Transverse colon (tissue), 4 donors: ENCODE results near the gene TCFL5. TPM values are rescaled to one million over a fixed set of nuclear protein-coding genes. Genes with fewer than 3 reads are reported as not detected.
A peak's percentile ranks its signal among the peaks of the same experiment; 100 is the strongest.

Experiments used
- DNase-seq: peaks from one replicate; pipeline ENCODE4 v3.0.0-alpha.2; 2019
- H3K27ac ChIP-seq, 4 donors: fragments of 200-600 bp; sonication (generic); 2 replicates each; pipeline ENCODE4 v1.5.1; 2016 to 2018; ENCODE audit warnings: inconsistent platforms in 4 of 4
- H3K27me3 ChIP-seq: fragments of 200-600 bp; sonication (generic); 2 replicates; pipeline ENCODE4 v1.5.1; 2017; ENCODE audit warnings: inconsistent platforms
- H3K36me3 ChIP-seq, 4 donors: fragments of 200-600 bp; sonication (generic); 2 replicates each; pipeline ENCODE4 v1.5.1; 2017 to 2019; ENCODE audit warnings: inconsistent platforms in 4 of 4
- H3K4me1 ChIP-seq, 4 donors: fragments of 200-600 bp; sonication (generic); 2 replicates each; pipeline ENCODE4 v1.5.1; 2017 to 2020; ENCODE audit warnings: inconsistent platforms in 4 of 4
- H3K4me3 ChIP-seq, 4 donors: fragments of 200-600 bp; sonication (generic); 1 replicate in 1 of 4; 2 replicates in 3 of 4; pipeline versions ENCODE4 v1.5.1 to v1.6.1; 2017 to 2019; ENCODE audit warnings: inconsistent platforms in 4 of 4
- H3K9me3 ChIP-seq, 2 donors: fragments of 200-600 bp; sonication (generic); 2 replicates each; pipeline ENCODE4 v1.5.1; 2017 to 2019; ENCODE audit warnings: inconsistent platforms in 2 of 2
- CTCF ChIP-seq, 5 experiments: fragments of 200-600 bp in 3 of 5; fragments of 450-650 bp in 2 of 5; sonication (generic) in 3 of 5; IDR thresholded peaks; 1 replicate in 2 of 5; 2 replicates in 3 of 5; pipeline ENCODE4 v1.5.1; 2016 to 2017; ENCODE audit warnings: antibody characterized with exemption in 5 of 5, inconsistent platforms in 3 of 5, mild to moderate bottlenecking in 2 of 5, moderate library complexity in 1 of 5
- EP300 ChIP-seq: sonication (generic); formaldehyde crosslinking; IDR thresholded peaks from one replicate; pipeline ENCODE4 v1.6.1; 2017; ENCODE audit warnings: antibody characterized with exemption, low read depth
- POLR2A ChIP-seq: fragments of 450-650 bp; IDR thresholded peaks from one replicate; pipeline ENCODE4 v1.6.1; 2016; ENCODE audit warnings: antibody characterized with exemption, mild to moderate bottlenecking, moderate library complexity
- POLR2AphosphoS5 ChIP-seq, 3 donors: sonication (generic); formaldehyde crosslinking; IDR thresholded peaks; one replicate each; pipeline ENCODE4 v1.6.1; 2016; ENCODE audit warnings: antibody characterized with exemption in 3 of 3
- WGBS, 2 donors: methylation state at CpG; one replicate each; pipeline ENCODE4 v1.1.5; 2018; ENCODE audit warnings: low coverage in 1 of 2; 5-methylcytosine and 5-hydroxymethylcytosine counted together
- in situ Hi-C, 4 donors: fragments of 200-750 bp; cut with MboI; loops; one replicate each; pipeline versions ENCODE4 v1.15.0 to v1.15.1; 2017; ENCODE audit warnings: low sequenced_read_pairs in 3 of 4, low pct_ligation_motif_present in 1 of 4, low pct_unique_long_range_greater_than_20kb in 1 of 4
- intact Hi-C: fragments of 100-400 bp; cut with DNase I; formaldehyde crosslinking; loops from one replicate; pipeline ENCODE4 v1.15.1; 2023; ENCODE audit warnings: low total_unique reads
- total RNA-seq, 4 donors: library from RNA; depleted of rRNA; stranded (reverse); fragments of >200 nt; gene quantifications; one replicate each; pipeline ENCODE4 v1.1.0, GENCODE V29; 2016

The TCFL5 gene
- total RNA-seq, 4 donors from 2014 or later: 5.2 to 19.9 (median 5.9) TPM

DNA sequence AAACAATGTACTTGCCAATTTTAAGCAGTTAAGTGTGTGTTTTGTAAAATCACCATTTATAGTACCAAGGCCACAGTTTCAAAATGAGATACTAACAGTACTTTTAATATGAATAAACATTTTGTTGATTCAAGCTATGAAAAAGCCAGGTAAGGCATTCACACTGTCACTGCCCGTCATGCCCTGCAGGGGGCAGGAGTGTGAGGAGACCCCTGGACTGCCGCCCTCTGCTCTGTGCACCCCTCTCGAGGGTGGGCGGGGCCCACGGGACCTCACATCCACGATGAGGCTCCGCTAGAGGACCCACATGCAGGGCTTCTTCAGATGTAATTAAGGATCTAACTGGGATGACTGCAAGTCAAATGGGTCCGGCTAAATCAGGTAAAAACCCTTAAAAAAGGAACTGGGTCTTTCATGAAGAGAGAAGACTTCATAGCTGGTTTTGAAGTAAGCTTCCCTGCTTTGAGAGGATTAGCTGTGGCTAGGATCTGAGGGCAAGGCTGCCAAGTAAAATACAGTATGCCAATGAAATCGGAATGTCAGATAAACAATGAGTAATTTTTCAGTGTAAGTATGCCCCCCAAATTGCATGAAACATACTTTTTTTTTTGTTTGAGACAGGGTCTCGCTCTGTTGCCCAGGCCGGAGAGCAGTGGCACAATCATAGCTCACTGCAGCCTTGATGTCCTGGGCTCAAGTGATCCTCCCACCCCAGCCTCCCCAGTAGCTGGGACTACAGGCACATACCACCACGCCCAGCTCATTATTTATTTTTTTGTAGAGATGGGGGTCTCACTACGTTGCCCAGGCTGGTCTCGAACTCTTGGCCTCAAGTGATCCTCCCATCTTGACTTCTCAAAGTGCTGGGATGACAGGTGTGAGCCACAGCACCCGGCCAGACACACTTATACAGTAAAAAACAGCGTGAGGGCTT, 46.0 kb upstream of the TCFL5 start:
- H3K9me3 ChIP-seq: no peaks in the 10 kb centered on the region
- no peak for DNase-seq
- no peaks in the 10 kb centered on the region for H3K4me1 ChIP-seq
- H3K36me3 ChIP-seq: peaks cover 0 to 85% (median 39%) of the 10 kb centered on the region in 4 donors
- H3K27ac ChIP-seq: no peak overlapping the region
- no peaks in the 10 kb centered on the region for H3K27me3 ChIP-seq
- TF ChIP-seq EP300 (no peak), CTCF (IDR thresholded peaks at IDR 0.05) (peak; percentile 16 to 39 (median 37)), POLR2AphosphoS5 (IDR thresholded peaks at IDR 0.05) (no peak), POLR2A (no peak)
- H3K4me3 ChIP-seq: no peak overlapping the region
- 68 to 72% methylated on average over 4 to 16 of the region's 16 CpGs for WGBS, 2 donors
- in situ Hi-C loops: no loop called here
- intact Hi-C loops: loop anchor here (5.0 kb wide), 1 partner anchor 100 kb away; the partner anchor contains the start of gene BHLHE23

DNA sequence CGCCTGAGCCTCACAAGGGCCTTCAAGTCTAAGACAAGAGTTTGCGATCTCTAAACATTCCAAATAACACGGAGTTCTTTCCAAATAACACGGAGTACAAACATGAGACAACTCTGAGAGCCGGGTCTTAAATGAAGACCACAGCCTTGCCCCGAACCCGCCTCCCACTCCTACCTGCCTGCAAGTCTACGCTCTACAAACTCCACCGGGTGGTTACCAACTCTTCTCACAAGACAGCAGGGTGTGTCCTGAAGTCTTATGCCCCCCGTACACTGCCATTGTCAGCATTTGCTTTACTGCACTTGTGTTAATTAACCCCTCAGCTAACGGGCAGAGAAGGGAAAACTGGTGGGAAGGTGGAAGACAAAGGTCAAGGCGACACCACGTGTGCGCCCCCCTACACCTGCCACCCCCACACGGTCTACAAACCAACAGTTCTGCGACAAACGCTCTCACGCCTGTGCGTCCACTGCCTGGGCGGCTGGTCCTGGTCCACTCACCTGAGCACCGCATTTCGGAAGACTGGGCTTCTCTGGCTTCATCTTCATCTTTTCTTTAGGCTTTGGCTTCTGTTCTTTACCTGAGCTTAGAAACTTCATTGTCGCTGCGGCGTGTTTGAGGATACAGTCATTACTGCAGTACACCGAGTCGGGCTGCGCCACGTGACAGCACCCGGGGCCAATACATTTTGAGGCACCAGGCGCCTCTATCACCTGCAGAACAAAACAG, 45.2 kb upstream of the TCFL5 start:
- Histone ChIP-seq H3K9me3 (no peaks in the 10 kb centered on the region), H3K27me3 (no peaks in the 10 kb centered on the region), H3K4me3 (no peak overlapping the region), H3K36me3 (peaks cover 0 to 78% (median 37%) of the 10 kb centered on the region in 4 donors), H3K27ac (no peak overlapping the region), H3K4me1 (no peaks in the 10 kb centered on the region)
- no peak for TF ChIP-seq POLR2A
- no peak for TF ChIP-seq POLR2AphosphoS5 (IDR thresholded peaks at IDR 0.05)
- TF ChIP-seq EP300: no peak
- no peak for TF ChIP-seq CTCF (IDR thresholded peaks at IDR 0.05)
- 88 to 89% methylated on average over 8 to 31 of the region's 31 CpGs for WGBS, 2 donors
- in situ Hi-C loops: no loop called here
- intact Hi-C loops: loop anchor here (5.0 kb wide), 1 partner anchor 100 kb away; the partner anchor contains the start of gene BHLHE23
- no peak for DNase-seq

DNA sequence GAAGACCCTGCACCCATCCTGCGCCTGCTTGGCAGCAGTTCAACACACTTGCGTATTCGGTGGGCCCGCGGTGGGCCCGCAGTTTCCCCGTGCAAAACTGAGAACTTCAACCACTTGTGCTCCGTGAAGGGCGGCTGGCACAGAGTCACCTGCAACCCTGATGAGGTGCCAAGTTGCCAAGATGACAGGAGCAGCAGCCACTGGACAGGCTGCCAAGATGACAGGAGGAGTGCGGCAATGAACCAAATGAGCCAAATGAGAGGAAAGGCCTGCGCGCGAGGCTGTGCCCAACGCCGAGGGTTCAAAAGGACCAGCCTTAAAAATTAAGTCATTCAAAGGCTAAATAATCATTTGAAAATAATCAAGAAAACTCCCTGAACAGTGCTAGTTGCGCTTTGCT, 44.6 kb upstream of the TCFL5 start:
- WGBS, 2 donors: 96 to 100% methylated on average over 1 to 16 of the region's 16 CpGs
- no peak for DNase-seq
- Histone ChIP-seq H3K27ac (no peak overlapping the region), H3K4me1 (peaks cover 0 to 4% (median under 1%) of the 10 kb centered on the region in 4 donors), H3K9me3 (no peaks in the 10 kb centered on the region), H3K36me3 (peaks cover 0 to 72% (median 35%) of the 10 kb centered on the region in 4 donors), H3K27me3 (no peaks in the 10 kb centered on the region), H3K4me3 (no peak overlapping the region)
- in situ Hi-C loops: no loop called here
- TF ChIP-seq EP300: no peak
- no peak for TF ChIP-seq CTCF (IDR thresholded peaks at IDR 0.05)
- TF ChIP-seq POLR2A: no peak
- TF ChIP-seq POLR2AphosphoS5 (IDR thresholded peaks at IDR 0.05): no peak
- intact Hi-C loops: loop anchor here (5.0 kb wide), 1 partner anchor 101 kb away; the partner anchor contains the start of gene BHLHE23

DNA sequence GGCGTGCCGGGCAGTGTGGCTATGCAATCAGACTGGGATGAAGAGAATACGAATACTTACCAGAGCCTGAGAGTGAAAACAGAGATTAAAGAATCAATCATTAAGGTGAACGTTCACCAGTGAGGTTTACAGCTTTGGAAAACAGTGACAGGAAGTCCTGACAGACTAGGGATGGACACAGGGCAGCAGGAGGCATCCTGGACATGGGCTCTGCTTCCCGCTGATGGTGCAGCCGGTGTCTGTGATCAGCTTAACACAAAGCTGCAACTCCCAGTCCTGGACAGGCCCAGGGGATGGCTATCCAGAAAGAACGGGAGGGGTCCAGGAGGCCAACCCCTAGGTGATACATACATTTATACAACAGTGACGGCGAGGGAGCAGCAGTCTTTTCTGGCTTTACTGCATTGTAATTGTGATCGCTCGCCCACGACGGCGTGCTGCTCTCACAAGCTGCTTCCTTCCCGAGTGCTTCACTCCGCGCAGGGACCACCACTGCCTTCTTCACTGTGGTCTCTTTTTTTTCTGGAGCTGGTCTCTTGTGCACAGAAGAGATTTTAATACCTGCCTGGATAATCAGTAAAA, 44.0 kb upstream of the TCFL5 start:
- intact Hi-C loops (loop anchor here (5.0 kb wide), 1 partner anchor 102 kb away; the partner anchor contains the start of gene BHLHE23), in situ Hi-C loops (no loop called here)
- no peak for DNase-seq
- WGBS, 2 donors: 90 to 96% methylated on average over 4 to 17 of the region's 17 CpGs
- TF ChIP-seq POLR2AphosphoS5 (IDR thresholded peaks at IDR 0.05) (no peak), CTCF (IDR thresholded peaks at IDR 0.05) (no peak), POLR2A (no peak), EP300 (no peak)
- no peak overlapping the region for H3K27ac ChIP-seq
- H3K9me3 ChIP-seq: no peaks in the 10 kb centered on the region
- H3K4me1 ChIP-seq: peaks cover 0 to 9% (median 4%) of the 10 kb centered on the region in 4 donors
- H3K27me3 ChIP-seq: no peaks in the 10 kb centered on the region
- H3K4me3 ChIP-seq: no peak overlapping the region
- peaks cover 0 to 67% (median 32%) of the 10 kb centered on the region in 4 donors for H3K36me3 ChIP-seq
